Transverse colon (tissue), 4 donors: ENCODE results near the gene CFAP20DC. TPM values are rescaled to one million over a fixed set of nuclear protein-coding genes. Genes with fewer than 3 reads are reported as not detected.

ENCODE experiments used
- DNase-seq: peaks from one replicate; pipeline ENCODE4 v3.0.0-alpha.2; 2019
- H3K27ac ChIP-seq, 4 donors: fragments of 200-600 bp; sonication (generic); 2 replicates each; pipeline ENCODE4 v1.5.1; 2016 to 2018; ENCODE audit warnings: inconsistent platforms in 4 of 4
- H3K27me3 ChIP-seq: fragments of 200-600 bp; sonication (generic); 2 replicates; pipeline ENCODE4 v1.5.1; 2017; ENCODE audit warnings: inconsistent platforms
- H3K36me3 ChIP-seq, 4 donors: fragments of 200-600 bp; sonication (generic); 2 replicates each; pipeline ENCODE4 v1.5.1; 2017 to 2019; ENCODE audit warnings: inconsistent platforms in 4 of 4
- H3K4me1 ChIP-seq, 4 donors: fragments of 200-600 bp; sonication (generic); 2 replicates each; pipeline ENCODE4 v1.5.1; 2017 to 2020; ENCODE audit warnings: inconsistent platforms in 4 of 4
- H3K4me3 ChIP-seq, 4 donors: fragments of 200-600 bp; sonication (generic); 1 replicate in 1 of 4; 2 replicates in 3 of 4; pipeline versions ENCODE4 v1.5.1 to v1.6.1; 2017 to 2019; ENCODE audit warnings: inconsistent platforms in 4 of 4
- H3K9me3 ChIP-seq, 2 donors: fragments of 200-600 bp; sonication (generic); 2 replicates each; pipeline ENCODE4 v1.5.1; 2017 to 2019; ENCODE audit warnings: inconsistent platforms in 2 of 2
- EP300 ChIP-seq: sonication (generic); formaldehyde crosslinking; IDR thresholded peaks from one replicate; pipeline ENCODE4 v1.6.1; 2017; ENCODE audit warnings: antibody characterized with exemption, low read depth
- POLR2A ChIP-seq: fragments of 450-650 bp; IDR thresholded peaks from one replicate; pipeline ENCODE4 v1.6.1; 2016; ENCODE audit warnings: antibody characterized with exemption, mild to moderate bottlenecking, moderate library complexity
- POLR2AphosphoS5 ChIP-seq, 3 donors: sonication (generic); formaldehyde crosslinking; IDR thresholded peaks; one replicate each; pipeline ENCODE4 v1.6.1; 2016; ENCODE audit warnings: antibody characterized with exemption in 3 of 3
- WGBS, 2 donors: methylation state at CpG; one replicate each; pipeline ENCODE4 v1.1.5; 2018; ENCODE audit warnings: low coverage in 1 of 2; 5-methylcytosine and 5-hydroxymethylcytosine counted together
- in situ Hi-C, 4 donors: fragments of 200-750 bp; cut with MboI; loops; one replicate each; pipeline versions ENCODE4 v1.15.0 to v1.15.1; 2017; ENCODE audit warnings: low sequenced_read_pairs in 3 of 4, low pct_ligation_motif_present in 1 of 4, low pct_unique_long_range_greater_than_20kb in 1 of 4
- intact Hi-C: fragments of 100-400 bp; cut with DNase I; formaldehyde crosslinking; loops from one replicate; pipeline ENCODE4 v1.15.1; 2023; ENCODE audit warnings: low total_unique reads
- total RNA-seq, 4 donors: library from RNA; depleted of rRNA; stranded (reverse); fragments of >200 nt; gene quantifications; one replicate each; pipeline ENCODE4 v1.1.0, GENCODE V29; 2016
- TF ChIP-seq, protein P1 (sequence below), 5 experiments: fragments of 200-600 bp in 3 of 5; fragments of 450-650 bp in 2 of 5; sonication (generic) in 3 of 5; IDR thresholded peaks; 1 replicate in 2 of 5; 2 replicates in 3 of 5; pipeline ENCODE4 v1.5.1; 2016 to 2017; ENCODE audit warnings: antibody characterized with exemption in 5 of 5, inconsistent platforms in 3 of 5, mild to moderate bottlenecking in 2 of 5, moderate library complexity in 1 of 5

The CFAP20DC gene
- total RNA-seq, 4 donors from 2014 or later, result 0.20 to 0.82 TPM; not detected in 2

DNA sequence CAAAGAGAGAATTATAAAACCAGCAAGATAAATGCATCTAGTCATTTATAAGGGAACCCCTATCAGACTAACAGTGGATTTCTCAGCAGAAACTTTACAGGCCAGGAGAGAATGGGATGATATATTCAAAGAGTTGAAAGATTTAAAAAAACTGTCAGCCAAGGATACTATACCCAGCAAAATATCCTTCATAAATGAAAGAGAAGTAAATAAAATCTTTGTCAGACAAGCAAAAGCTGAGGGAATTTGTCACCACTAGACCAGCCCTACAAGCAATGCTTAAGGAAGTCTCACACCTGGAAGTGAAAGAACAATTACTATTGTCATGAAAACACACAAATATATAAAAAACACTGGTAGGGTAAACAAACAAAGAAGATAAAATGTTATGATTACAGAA lies 269.9 kb downstream of the CFAP20DC start:
- H3K27me3 ChIP-seq, result no peaks in the 10 kb centered on the region
- H3K36me3 ChIP-seq, result no peaks in the 10 kb centered on the region
- H3K4me3 ChIP-seq, result no peak overlapping the region
- H3K27ac ChIP-seq, result no peak overlapping the region
- H3K4me1 ChIP-seq, result peaks cover 0 to 4% (median 0%) of the 10 kb centered on the region in 4 donors
- peaks cover 26 to 30% of the 10 kb centered on the region in 2 donors for H3K9me3 ChIP-seq
- no peak for TF ChIP-seq POLR2A
- TF ChIP-seq EP300, result no peak
- TF ChIP-seq, protein P1, sequence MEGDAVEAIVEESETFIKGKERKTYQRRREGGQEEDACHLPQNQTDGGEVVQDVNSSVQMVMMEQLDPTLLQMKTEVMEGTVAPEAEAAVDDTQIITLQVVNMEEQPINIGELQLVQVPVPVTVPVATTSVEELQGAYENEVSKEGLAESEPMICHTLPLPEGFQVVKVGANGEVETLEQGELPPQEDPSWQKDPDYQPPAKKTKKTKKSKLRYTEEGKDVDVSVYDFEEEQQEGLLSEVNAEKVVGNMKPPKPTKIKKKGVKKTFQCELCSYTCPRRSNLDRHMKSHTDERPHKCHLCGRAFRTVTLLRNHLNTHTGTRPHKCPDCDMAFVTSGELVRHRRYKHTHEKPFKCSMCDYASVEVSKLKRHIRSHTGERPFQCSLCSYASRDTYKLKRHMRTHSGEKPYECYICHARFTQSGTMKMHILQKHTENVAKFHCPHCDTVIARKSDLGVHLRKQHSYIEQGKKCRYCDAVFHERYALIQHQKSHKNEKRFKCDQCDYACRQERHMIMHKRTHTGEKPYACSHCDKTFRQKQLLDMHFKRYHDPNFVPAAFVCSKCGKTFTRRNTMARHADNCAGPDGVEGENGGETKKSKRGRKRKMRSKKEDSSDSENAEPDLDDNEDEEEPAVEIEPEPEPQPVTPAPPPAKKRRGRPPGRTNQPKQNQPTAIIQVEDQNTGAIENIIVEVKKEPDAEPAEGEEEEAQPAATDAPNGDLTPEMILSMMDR (IDR thresholded peaks at IDR 0.05), result no peak
- TF ChIP-seq POLR2AphosphoS5 (IDR thresholded peaks at IDR 0.05), result no peak
- in situ Hi-C loops, result no loop called here
- no peak for DNase-seq
- intact Hi-C loops, result no loop called here

DNA sequence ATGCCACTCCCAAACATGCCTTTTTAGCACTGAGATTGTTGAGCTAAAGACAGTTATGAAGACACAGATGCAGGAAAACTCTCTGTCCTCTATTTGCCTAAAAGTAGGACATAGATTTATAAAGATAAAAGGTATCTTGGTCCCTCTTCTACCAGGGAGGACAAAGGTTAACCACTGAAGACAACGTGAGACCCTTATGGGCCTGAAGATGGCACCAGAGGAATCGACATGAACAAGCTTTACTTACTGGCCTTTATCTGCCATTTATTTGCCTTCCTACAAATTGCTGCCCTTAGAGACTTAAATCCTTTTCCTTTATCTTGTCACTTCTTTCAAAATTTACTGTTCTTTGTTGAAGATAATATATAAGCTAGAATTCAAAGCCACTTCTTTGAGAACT lies 273.6 kb downstream of the CFAP20DC start:
- intact Hi-C loops, result no loop called here
- no peak for TF ChIP-seq POLR2AphosphoS5 (IDR thresholded peaks at IDR 0.05)
- in situ Hi-C loops, result no loop called here
- no peaks in the 10 kb centered on the region for H3K27me3 ChIP-seq
- H3K27ac ChIP-seq, result no peak overlapping the region
- H3K4me1 ChIP-seq, result no peaks in the 10 kb centered on the region
- WGBS, 2 donors, result 76 to 79% methylated on average over 2 of the region's 2 CpGs
- H3K36me3 ChIP-seq, result no peaks in the 10 kb centered on the region
- no peak for DNase-seq
- H3K9me3 ChIP-seq, result peaks cover 20 to 26% of the 10 kb centered on the region in 2 donors
- no peak overlapping the region for H3K4me3 ChIP-seq

DNA sequence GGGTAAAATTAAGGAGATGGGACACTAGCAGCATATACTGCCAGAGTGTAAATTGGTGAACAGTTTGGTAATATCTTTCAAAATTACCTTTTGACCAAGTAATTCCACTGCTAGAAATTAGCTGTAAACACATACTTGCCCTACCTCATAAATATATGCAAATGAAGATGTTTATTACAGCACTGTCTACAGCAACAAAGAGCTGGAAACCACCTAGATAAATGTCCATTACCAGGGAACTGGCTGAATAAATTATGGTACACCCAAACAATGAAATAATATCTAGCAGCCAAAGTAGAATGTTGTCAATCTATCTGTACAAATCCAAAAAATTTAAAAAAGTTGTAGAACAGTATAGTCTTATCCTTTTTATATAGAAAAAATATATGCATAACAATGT lies 277.4 kb downstream of the CFAP20DC start:
- Histone ChIP-seq H3K4me1 (no peaks in the 10 kb centered on the region), H3K9me3 (no peaks in the 10 kb centered on the region), H3K27me3 (no peaks in the 10 kb centered on the region), H3K36me3 (no peaks in the 10 kb centered on the region), H3K4me3 (no peak overlapping the region), H3K27ac (no peak overlapping the region)
- in situ Hi-C loops (no loop called here), intact Hi-C loops (no loop called here)
- TF ChIP-seq POLR2AphosphoS5 (IDR thresholded peaks at IDR 0.05), result no peak
- TF ChIP-seq, protein P1 (IDR thresholded peaks at IDR 0.05), result no peak
- DNase-seq, result no peak

DNA sequence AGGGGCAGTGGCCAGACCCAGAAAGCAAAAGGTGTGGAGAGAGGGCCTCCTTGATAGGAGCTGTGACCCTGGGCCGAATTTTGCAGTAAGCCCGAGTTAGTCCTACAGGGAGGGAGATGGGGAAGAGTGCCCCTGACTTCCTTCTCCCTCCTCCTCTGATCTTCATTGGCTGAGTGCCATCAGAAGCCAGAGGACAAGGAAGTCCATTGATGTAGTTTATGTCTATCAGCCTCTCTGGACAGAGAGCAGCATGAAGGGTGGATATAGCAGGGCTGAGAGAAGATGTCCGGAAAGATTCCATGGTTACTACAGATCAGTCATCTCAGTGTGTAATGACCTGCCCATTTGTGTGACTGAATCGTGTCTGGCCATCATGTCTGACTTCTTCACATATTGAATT lies 280.8 kb downstream of the CFAP20DC start:
- Histone ChIP-seq H3K4me3 (no peak overlapping the region), H3K27me3 (no peaks in the 10 kb centered on the region), H3K4me1 (no peaks in the 10 kb centered on the region), H3K27ac (no peak overlapping the region), H3K36me3 (no peaks in the 10 kb centered on the region), H3K9me3 (peaks cover 0 to 5% of the 10 kb centered on the region in 2 donors)
- intact Hi-C loops (no loop called here), in situ Hi-C loops (no loop called here)
- TF ChIP-seq POLR2A, result no peak
- TF ChIP-seq, protein P1 (IDR thresholded peaks at IDR 0.05), result no peak
- no peak for TF ChIP-seq EP300
- TF ChIP-seq POLR2AphosphoS5 (IDR thresholded peaks at IDR 0.05), result no peak
- DNase-seq, result no peak
- WGBS, 2 donors, result 73 to 96% methylated on average over 3 to 4 of the region's 4 CpGs

DNA sequence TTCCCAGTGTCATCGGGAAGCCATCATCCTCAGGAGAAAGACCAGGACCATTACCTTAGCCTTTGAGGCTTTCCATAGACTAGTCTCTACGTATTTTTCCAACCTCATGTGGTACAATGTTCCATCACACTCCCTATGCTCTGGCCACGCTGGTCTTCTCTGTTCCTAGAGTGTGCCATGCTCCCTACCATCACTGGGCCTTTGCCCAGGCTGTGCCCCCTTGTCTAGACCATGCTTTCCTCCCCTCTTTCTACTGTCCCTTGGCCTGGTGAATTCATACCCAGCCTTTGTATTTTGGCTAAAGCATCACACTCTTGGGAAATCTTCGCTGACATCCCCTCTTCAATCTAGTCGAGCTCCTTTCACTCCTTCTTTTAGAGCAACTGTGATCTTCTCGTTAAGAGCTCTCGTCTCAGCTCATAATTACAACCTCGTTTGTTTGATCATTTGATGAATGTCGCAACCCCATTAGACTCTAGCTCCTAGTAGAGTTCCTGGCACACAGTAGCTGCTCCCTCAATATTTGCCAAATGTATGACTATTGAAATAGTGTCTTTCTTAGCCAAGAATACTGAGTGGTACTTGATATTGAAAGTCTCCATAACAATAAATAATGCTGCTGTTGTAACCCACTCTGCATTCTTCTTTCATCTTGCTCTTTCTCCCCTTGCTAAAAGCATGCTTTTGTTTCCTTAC lies 283.1 kb downstream of the CFAP20DC start:
- in situ Hi-C loops, result no loop called here
- no peak for DNase-seq
- H3K27ac ChIP-seq, result no peak overlapping the region
- H3K4me1 ChIP-seq, result no peaks in the 10 kb centered on the region
- no peak overlapping the region for H3K4me3 ChIP-seq
- TF ChIP-seq EP300 (no peak), POLR2A (no peak), POLR2AphosphoS5 (IDR thresholded peaks at IDR 0.05) (no peak)
- TF ChIP-seq, protein P1 (IDR thresholded peaks at IDR 0.05), result no peak
- H3K27me3 ChIP-seq, result no peaks in the 10 kb centered on the region
- intact Hi-C loops, result no loop called here
- WGBS, 2 donors, result 86 to 90% methylated on average over 7 to 9 of the region's 9 CpGs
- H3K36me3 ChIP-seq, result no peaks in the 10 kb centered on the region
- H3K9me3 ChIP-seq, result peaks cover 0 to 5% of the 10 kb centered on the region in 2 donors
